Coronary artery (tissue), 2 donors: Measurements from ENCODE around the gene CAPN14.

Experiments used
- DNase-seq: peaks from one replicate; pipeline ENCODE4 v3.0.0-alpha.2; 2017; ENCODE audit warnings: low spot score
- H3K27ac ChIP-seq, 2 donors: fragments of 200-600 bp; sonication (generic); one replicate each; pipeline ENCODE4 v1.5.1; 2016 to 2019
- H3K4me3 ChIP-seq: fragments of 200-600 bp; sonication (generic); 2 replicates; pipeline ENCODE4 v1.5.1; 2016; ENCODE audit warnings: mild to moderate bottlenecking, moderate library complexity
- TF ChIP-seq, protein P1 (sequence below): fragments of 200-600 bp; sonication (generic); IDR thresholded peaks from one replicate; pipeline ENCODE4 v1.5.1; 2019; ENCODE audit warnings: antibody characterized with exemption

CAPN14 gene

GRCh38 chr2:31129375-31130171, 87.7 kb downstream of the CAPN14 start:
- Histone ChIP-seq H3K4me3 (no peak overlapping the region), H3K27ac (no peak overlapping the region)
- no peak for DNase-seq
- TF ChIP-seq, protein P1, sequence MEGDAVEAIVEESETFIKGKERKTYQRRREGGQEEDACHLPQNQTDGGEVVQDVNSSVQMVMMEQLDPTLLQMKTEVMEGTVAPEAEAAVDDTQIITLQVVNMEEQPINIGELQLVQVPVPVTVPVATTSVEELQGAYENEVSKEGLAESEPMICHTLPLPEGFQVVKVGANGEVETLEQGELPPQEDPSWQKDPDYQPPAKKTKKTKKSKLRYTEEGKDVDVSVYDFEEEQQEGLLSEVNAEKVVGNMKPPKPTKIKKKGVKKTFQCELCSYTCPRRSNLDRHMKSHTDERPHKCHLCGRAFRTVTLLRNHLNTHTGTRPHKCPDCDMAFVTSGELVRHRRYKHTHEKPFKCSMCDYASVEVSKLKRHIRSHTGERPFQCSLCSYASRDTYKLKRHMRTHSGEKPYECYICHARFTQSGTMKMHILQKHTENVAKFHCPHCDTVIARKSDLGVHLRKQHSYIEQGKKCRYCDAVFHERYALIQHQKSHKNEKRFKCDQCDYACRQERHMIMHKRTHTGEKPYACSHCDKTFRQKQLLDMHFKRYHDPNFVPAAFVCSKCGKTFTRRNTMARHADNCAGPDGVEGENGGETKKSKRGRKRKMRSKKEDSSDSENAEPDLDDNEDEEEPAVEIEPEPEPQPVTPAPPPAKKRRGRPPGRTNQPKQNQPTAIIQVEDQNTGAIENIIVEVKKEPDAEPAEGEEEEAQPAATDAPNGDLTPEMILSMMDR = no peak

GRCh38 chr2:31127931-31128330, 89.4 kb downstream of the CAPN14 start:
- TF ChIP-seq, protein P1 = no peak
- DNase-seq = no peak
- Histone ChIP-seq H3K27ac (no peak overlapping the region), H3K4me3 (no peak overlapping the region)

- TF ChIP-seq, protein P1 = no peak
- Histone ChIP-seq H3K4me3 (no peak overlapping the region), H3K27ac (no peak overlapping the region)
- DNase-seq = no peak
Measured at GRCh38 chr2:31125918-31126695, 91.2 kb downstream of the CAPN14 start.

GRCh38 chr2:31124904-31125303, 92.4 kb downstream of the CAPN14 start:
- Histone ChIP-seq H3K27ac (no peak overlapping the region), H3K4me3 (no peak overlapping the region)
- no peak for DNase-seq
- TF ChIP-seq, protein P1 = no peak
